ENCODE results near the gene RAD54L.

Gene RAD54L

DNA sequence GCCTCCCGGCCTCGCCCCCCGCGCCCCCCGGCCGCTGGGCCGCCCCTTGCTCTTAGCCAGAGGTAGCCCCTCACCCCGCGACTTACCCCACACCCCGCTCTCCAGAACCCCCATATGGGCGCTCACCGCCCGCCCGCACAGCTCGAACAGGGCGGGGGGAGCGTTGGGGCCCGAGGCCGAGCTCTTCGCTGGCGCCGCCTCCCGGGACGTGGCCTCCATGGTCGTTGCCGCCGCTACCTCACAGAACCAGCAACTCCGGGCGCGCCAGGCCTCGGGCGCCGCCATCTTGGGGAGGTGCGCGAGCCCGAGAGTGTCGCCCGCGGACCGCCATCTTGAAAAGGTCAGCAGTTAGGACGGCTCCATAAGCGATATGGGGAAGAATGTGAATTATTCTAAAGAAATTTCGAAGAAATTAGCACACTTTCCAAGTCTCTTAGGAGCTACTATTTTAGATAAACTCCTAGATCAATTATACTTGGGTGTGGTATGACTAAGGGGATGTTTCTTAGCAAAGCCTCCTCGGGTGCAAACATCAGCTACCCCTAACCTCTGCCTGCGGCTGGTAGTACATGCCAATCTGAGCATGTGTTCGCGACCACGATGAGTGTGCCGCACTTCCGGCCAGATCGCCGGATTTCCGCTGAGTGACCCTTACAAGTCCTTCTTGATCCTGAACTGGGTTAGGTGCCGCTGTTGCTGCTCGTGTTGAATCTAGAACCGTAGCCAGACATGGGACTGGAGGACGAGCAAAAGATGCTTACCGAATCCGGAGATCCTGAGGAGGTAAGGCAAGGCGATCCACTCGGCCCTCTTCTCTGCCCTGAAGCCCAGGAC lies 55.7 kb downstream of the RAD54L start, which contains the start of the genes LRRC41 and UQCRH:
LRRC41 (minus strand) TSS at position 579 of the 834 bp plus-strand sequence; CDS start at position 285, 294 bp downstream.
UQCRH (plus strand) TSS at position 661 of the 834 bp plus-strand sequence; CDS start at position 730, 69 bp downstream.
- peak; percentile 93 for DNase-seq (ENCODE audit: low read depth)
- peak within 1 kb of the TSS; percentile 89 for H3K4me3 ChIP-seq (ENCODE audit: control insufficient read depth, low read depth, low read length)
- TF ChIP-seq, protein P1, sequence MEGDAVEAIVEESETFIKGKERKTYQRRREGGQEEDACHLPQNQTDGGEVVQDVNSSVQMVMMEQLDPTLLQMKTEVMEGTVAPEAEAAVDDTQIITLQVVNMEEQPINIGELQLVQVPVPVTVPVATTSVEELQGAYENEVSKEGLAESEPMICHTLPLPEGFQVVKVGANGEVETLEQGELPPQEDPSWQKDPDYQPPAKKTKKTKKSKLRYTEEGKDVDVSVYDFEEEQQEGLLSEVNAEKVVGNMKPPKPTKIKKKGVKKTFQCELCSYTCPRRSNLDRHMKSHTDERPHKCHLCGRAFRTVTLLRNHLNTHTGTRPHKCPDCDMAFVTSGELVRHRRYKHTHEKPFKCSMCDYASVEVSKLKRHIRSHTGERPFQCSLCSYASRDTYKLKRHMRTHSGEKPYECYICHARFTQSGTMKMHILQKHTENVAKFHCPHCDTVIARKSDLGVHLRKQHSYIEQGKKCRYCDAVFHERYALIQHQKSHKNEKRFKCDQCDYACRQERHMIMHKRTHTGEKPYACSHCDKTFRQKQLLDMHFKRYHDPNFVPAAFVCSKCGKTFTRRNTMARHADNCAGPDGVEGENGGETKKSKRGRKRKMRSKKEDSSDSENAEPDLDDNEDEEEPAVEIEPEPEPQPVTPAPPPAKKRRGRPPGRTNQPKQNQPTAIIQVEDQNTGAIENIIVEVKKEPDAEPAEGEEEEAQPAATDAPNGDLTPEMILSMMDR (IDR thresholded peaks at IDR 0.05; ENCODE audit: control insufficient read depth, insufficient read depth, low read depth, low read length, missing control alignments): no peak

DNA sequence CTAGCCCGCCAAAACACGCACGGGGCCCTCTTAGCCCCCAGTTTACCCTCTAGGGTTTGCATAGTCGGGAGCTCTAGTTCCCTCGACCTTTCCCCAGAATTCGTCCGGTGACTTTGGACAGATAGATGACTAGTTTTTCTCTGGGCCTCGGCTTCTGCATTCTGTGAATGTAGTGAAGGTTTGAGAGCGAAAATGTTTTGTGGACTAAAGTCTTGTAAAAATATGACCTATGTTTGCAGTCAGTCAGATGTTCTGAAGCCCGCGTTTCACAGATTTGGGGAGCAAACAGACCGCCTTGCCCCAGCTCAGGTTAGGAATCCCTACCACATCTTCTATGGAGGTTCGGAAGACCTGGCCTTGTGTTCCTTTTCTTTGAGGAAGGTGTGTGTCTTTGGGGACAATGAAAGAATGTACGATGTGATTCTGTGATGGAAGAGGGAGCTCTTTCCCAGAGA lies 56.3 kb downstream of the RAD54L start:
- no peak for DNase-seq (ENCODE audit: low read depth)
- peak overlapping the region; percentile 62 for H3K4me3 ChIP-seq (ENCODE audit: control insufficient read depth, low read depth, low read length)
- TF ChIP-seq, protein P1 (IDR thresholded peaks at IDR 0.05; ENCODE audit: control insufficient read depth, insufficient read depth, low read depth, low read length, missing control alignments): no peak

DNA sequence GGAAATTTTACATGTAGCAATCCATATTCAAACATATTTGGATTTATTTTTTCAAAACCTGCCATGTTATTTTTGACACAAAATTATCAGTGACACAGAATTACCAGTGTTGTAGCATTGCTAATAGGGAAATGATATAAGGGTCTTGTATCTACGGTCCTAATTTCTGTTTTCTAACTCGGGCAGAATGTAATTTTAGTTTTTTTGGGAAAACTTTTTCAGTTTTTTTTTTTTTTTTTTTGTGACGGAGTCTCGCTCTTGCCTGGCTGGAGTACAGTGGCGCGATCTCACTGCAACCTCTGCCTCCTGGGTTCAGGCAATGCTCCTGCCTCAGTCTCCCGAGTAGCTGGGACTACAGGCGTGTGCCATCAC lies 58.6 kb downstream of the RAD54L start:
- TF ChIP-seq, protein P1 (IDR thresholded peaks at IDR 0.05; ENCODE audit: control insufficient read depth, insufficient read depth, low read depth, low read length, missing control alignments): no peak
- DNase-seq (ENCODE audit: low read depth): no peak
- no peak overlapping the region for H3K4me3 ChIP-seq (ENCODE audit: control insufficient read depth, low read depth, low read length)

DNA sequence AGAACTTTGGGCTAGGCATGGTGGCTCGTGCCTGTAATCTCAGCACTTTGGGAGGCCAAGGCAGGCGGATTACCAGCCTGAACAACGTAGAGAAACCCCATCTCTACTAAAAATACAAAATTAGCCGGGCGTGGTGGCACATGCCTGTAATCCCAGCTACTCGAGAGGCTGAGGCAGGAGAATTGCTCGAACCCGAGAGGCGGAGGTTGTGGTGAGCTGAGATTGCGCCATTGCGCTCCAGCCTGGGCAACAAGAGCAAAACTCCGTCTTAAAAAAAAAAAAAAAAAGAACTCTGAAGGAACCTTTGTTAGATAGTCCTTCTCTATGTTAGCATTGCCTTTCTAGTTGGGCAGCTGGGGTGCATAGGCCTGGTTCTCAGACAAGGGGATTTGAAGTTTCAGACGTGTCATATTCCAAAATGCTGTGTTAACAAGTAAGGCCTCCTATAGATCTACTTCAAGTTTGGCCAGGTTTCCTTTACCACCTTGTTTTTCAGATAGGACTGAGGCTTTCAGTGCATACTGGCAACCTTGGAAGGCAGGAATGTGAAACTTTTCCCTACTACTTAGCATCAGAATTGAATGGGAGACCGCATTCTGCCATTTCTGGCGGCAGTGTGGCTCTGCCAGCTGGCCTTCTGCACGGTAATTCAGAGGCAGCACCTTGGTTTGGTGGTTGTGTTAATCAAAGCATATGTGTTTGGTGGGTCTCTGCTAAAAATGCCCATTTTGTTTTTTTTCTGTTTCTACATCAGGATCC lies 62.0 kb downstream of the RAD54L start:
- no peak overlapping the region for H3K4me3 ChIP-seq (ENCODE audit: control insufficient read depth, low read depth, low read length)
- TF ChIP-seq, protein P1 (IDR thresholded peaks at IDR 0.05; ENCODE audit: control insufficient read depth, insufficient read depth, low read depth, low read length, missing control alignments): no peak
- DNase-seq (ENCODE audit: low read depth): no peak

DNA sequence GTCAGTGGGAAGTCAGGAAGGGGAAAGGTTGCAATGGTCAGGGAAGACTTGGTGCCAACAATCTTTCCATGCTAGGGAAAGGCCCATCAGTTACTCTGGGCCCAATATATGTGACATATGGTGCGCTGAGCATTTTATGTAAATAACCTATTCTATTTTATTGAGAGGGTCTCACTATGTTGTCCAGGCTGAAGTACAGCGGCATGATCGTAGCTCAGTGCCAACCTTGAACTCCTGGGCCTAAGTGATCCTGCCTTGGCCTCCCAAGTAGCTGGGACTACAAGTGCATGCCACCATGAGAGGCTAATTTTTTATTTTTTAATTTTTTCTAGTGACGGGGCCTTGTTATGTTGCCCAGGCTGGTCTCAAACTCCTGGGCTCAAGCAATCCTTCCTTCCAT lies 62.8 kb downstream of the RAD54L start:
- TF ChIP-seq, protein P1 (IDR thresholded peaks at IDR 0.05; ENCODE audit: control insufficient read depth, insufficient read depth, low read depth, low read length, missing control alignments): no peak

DNA sequence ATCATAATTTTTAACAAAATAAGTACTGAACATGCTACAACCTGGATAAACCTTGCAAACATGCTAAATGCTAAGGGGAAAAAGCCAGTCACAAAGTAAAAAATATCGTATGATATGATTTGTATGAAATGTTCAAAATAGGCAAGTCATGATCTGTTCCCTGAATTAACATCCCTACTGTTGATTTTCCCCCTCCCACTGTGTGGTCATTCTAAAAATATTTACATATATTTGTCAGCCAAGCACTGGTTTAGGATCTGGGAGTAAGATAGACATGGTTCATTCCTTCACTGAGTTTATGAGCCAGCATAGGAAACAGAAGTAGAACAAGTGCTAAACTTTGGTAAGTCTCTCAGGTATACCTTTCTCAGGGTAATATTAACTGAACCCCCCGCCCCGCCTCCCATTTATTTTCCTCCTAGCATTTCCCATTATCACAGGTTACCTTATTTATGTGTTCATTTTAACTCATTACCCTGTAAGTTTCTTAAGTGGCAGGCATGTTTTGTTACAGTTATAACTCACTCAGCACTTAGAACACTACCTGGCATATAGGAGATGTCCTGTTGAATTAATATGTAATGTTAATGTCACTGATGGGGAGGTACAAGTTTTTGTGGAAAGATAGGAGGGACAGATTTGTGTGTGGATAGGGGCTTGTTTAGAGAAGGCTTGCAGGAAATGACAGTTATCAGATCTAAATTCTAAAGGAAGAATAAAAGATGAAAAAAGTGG lies 68.3 kb downstream of the RAD54L start:
- TF ChIP-seq, protein P1 (IDR thresholded peaks at IDR 0.05; ENCODE audit: control insufficient read depth, insufficient read depth, low read depth, low read length, missing control alignments): no peak
- DNase-seq (ENCODE audit: low read depth): no peak
- no peak overlapping the region for H3K4me3 ChIP-seq (ENCODE audit: control insufficient read depth, low read depth, low read length)

More for the DNA sequence above, 62.8 kb downstream of the RAD54L start:
- DNase-seq (ENCODE audit: low read depth): no peak
- H3K4me3 ChIP-seq (ENCODE audit: control insufficient read depth, low read depth, low read length): no peak overlapping the region
